Activated CD4-positive, alpha-beta T cell treated with anti-CD3 and anti-CD28 coated beads, Interleukin-2, Interleukin-4, amounts not matched to agents 100 ng/mL and 50 ng/mL, durations not matched to agents 16 hours and 8 hours (primary cell): ENCODE data around the gene GNS.

ENCODE experiments used
- DNase-seq: peaks from one replicate; pipeline ENCODE4 v3.0.0-alpha.2; 2020; ENCODE audit warnings: low spot score

GNS gene

GRCh38 chr12:64759035-64759894, at the start of gene GNS:
Gene GNS, minus strand, starts transcription at chr12:64759406. Its CDS starts 130 bp downstream, at chr12:64759276.
- peak; percentile 96 for DNase-seq

- no peak for DNase-seq
Observed at GRCh38 chr12:64808110-64808509, 48.9 kb upstream of the GNS start.

- DNase-seq = no peak
Observed at GRCh38 chr12:64806593-64807460, 47.6 kb upstream of the GNS start.

- DNase-seq = no peak
Observed at GRCh38 chr12:64806173-64806572, 47.0 kb upstream of the GNS start.

GRCh38 chr12:64802180-64802775, 43.1 kb upstream of the GNS start:
- peak; percentile 63 for DNase-seq

GRCh38 chr12:64801381-64801780, 42.2 kb upstream of the GNS start:
- no peak for DNase-seq

- no peak for DNase-seq
Observed at GRCh38 chr12:64800640-64801039, 41.4 kb upstream of the GNS start.

GRCh38 chr12:64798165-64798564, 39.0 kb upstream of the GNS start:
- no peak for DNase-seq

GRCh38 chr12:64797156-64797555, 38.0 kb upstream of the GNS start:
- DNase-seq = no peak

GRCh38 chr12:64796205-64796845, 37.1 kb upstream of the GNS start:
- peak; percentile 79 for DNase-seq

- no peak for DNase-seq
Observed at GRCh38 chr12:64794305-64794704, 35.1 kb upstream of the GNS start.

GRCh38 chr12:64793610-64794009, 34.4 kb upstream of the GNS start:
- DNase-seq = no peak

- DNase-seq = no peak
Observed at GRCh38 chr12:64792128-64792527, 32.9 kb upstream of the GNS start.

- DNase-seq = no peak
Observed at GRCh38 chr12:64791036-64791435, 31.8 kb upstream of the GNS start.

GRCh38 chr12:64790166-64790565, 31.0 kb upstream of the GNS start:
- DNase-seq = no peak

GRCh38 chr12:64785838-64786237, 26.6 kb upstream of the GNS start:
- no peak for DNase-seq

- no peak for DNase-seq
Observed at GRCh38 chr12:64782191-64782876, 23.1 kb upstream of the GNS start.

- DNase-seq = no peak
Observed at GRCh38 chr12:64781280-64782190, 22.3 kb upstream of the GNS start.

- no peak for DNase-seq
Observed at GRCh38 chr12:64780531-64781279, 21.5 kb upstream of the GNS start.

GRCh38 chr12:64780132-64780530, 20.9 kb upstream of the GNS start:
- no peak for DNase-seq
